ENCODE results near the gene TIMM10.
A peak's percentile ranks its signal among the peaks of the same experiment; 100 is the strongest.

Gene TIMM10

GRCh38 chr11:57502870-57503269, 27.7 kb downstream of the TIMM10 start:
- DNase-seq (ENCODE audit: low spot score): no peak

DNA sequence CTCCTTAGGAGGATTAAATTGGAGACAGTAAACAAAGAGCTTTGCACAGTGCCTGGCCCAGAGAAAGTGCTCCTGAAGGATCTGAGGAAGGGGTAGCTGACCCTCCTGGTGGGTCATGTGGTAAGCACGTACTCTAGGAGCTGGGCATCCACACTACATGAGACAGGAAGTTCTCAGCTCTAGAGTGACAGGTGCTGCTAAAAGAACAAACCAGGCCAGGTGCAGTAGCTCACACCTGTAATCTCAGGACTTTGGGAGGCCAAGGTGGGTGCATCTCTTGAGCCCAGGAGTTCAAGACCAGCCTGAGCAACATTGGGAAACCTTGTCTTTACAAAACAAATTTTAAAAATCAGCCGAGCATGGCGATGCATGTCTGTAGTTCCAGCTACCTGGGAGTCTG, 28.2 kb downstream of the TIMM10 start:
- DNase-seq (ENCODE audit: low spot score): no peak

DNA sequence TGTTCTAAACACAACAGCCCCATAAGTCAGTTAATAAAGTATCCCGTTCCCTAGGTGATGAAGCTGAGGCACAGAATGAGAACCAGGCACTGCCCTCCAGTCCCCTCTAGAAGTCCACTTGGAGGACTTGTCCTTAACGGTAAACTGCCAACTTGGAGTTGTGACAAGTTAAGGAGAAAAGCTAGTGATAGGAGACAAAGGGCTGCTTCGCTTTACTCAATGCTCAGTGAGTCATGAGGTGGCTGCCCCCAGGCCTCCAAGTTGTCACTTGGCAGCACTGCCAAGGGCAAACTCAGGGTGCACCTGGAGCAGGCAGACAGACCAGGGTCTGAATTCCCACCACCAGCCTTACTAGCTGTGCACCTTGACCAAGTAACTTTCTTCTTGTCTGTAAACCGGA, 28.6 kb downstream of the TIMM10 start:
- DNase-seq (ENCODE audit: low spot score): no peak

- no peak for DNase-seq (ENCODE audit: low spot score)
Observed at GRCh38 chr11:57500926-57501325, 29.6 kb downstream of the TIMM10 start.

DNA sequence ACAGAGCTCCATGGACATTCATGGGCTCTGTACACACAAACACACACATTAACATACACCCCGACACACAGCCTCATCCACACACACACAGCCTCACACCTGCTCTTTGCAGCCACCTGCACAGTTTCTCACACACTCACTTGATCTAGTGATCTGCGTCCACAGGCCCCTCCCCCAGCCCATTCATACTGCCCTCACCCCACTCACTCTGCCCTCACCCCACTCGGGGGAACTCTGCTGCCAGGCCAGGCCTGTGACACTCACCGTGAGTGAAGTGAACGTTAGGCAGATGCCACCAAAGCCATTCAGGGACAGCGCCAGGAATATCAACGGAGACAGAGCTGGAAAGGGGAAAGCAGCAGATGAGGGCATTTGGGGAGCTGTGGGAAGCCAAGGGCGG, 30.0 kb downstream of the TIMM10 start:
- DNase-seq (ENCODE audit: low spot score): no peak

DNA sequence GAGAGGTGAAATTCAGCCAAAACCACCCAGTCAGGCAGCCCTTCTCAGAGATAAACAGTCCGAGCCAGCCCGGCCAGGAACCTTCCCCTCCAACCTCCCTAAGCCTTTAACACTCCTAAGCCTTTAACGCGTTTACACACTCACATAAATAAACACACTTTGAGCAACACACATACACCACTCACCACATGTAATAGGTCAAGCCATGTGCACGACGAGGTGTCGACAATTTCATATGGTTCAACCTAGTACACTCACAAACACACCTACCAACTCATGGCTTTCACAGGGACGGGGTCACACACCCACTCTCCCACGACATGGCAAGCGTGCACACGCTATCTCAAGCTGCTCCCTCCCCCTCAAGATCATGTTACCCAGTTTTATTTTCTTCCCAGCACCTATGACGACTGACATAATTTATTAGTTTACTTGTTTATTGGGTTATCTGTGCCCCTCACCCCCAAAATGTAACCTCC, 30.5 kb downstream of the TIMM10 start:
- no peak for DNase-seq (ENCODE audit: low spot score)

DNA sequence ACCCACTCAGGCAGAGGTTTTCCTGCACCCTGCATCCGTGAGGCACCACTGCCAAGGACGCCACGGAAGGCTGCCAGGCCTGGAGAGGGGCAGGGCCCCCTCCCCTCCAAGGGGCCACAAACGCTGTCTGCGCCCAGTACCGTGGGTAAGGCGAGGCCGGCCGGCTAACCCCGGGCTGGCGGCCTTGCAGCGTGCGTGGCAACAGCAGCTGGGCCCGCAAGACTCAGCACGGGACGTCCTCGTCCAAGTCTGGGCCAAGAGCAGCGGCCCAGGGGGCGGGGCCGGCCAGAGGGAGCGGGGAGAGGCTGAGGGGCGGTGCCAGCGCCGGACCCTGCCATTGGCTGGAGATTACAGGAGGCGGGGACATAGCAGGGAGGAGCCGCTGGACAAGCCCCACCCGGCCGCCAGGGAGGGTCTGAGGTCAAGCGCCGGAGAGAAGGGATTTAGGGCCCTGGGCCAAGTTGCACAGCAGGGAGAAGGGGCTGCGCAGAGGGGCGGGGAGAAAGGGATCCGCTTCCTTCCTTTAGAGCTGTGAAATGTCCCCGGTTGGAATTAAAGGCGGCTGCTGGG, 31.1 kb downstream of the TIMM10 start:
- DNase-seq (ENCODE audit: low spot score): peak; percentile 97

DNA sequence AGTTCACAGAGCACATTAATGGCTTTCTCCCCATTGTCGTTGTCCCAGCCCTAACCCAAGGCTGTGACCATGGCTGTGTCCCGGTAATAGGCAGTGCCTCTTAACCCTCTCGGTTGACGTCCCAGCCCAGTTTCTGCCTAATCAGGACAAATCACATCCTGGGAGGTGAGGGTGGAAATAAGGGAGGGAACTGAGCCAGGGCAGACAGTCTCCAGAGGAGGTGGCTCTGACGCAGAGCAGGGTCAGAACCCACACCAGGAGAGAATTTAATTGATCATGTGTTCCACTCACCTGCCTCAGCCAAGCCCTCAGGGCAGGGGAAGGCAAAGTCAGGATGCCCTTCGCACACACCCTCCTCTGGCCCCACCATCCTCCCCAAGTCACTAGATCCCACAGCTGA, 32.0 kb downstream of the TIMM10 start:
- DNase-seq (ENCODE audit: low spot score): no peak

GRCh38 chr11:57497303-57498247, 33.0 kb downstream of the TIMM10 start:
- DNase-seq (ENCODE audit: low spot score): no peak

GRCh38 chr11:57496109-57496820, 34.3 kb downstream of the TIMM10 start:
- DNase-seq (ENCODE audit: low spot score): no peak

GRCh38 chr11:57493507-57494503, 36.7 kb downstream of the TIMM10 start:
- peak; percentile 70 for DNase-seq (ENCODE audit: low spot score)

DNA sequence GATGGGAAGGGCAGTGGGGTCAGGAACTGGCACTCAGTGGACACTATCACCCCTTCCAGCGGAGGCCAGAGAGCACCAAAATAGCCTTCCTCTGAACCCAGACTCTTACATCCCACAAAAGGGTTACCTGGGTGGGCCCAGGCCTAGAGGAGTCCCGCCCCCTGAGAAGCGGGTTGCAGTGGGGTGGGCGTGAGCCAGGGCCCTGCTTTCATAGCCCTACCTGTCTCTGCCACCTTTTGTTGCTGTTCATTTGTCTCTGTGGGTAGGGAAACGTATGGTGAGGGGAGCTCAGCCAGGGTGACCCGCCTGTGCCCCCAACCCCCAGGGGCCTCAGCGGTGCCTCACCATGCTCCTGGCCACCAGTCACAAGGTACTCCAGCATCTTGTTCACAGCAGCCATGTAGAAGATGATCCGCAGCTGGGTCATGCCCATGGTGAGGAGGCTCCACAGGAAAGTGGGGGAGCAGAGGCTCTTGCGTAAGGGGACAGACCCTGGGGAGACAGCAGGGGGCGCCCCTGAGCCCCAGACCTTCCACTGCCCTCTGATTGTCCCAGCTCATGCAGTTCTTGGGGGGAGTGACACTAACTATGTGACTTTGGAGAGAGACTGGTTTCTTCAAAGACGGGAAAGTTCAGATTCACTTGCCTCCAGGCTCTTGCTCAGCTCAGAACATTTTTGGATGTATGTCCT, 39.0 kb downstream of the TIMM10 start:
- peak; percentile 81 for DNase-seq (ENCODE audit: low spot score)

DNA sequence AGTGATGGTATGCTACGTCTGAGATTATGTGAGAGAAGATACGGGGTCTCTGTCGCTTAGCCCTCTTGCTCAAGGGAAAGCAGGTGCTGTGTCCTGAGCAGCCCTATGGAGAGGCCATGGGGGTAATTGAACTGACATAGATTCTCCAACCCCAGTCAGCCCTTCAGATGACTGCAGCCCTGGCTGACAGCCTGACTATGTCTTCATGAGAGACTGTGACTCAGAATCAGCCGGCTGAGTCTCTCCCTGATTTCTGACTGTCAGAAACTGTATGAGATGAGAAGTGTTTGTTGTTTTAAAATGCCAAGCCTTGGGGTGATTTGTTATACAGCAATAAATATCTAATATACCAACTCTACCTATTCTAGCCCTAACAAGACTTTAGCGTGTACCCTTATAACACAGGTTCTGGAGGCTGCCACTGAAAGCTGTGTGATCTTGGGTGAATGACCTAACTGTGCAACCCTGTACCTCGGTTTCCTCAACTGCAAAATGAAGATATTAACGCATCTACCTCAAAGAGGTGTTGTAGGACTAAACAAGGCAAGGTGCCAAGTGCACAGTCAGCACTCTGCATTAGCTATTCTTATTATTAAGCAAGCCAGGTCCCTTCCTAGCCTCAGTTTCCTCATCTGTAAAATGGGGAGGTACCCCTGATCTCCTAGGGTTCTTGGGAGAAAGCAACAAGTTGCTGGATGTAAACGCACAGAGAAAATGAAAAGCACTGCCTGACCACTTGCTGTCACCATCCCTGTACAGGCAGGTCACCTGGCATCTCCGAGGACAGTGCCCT, 39.9 kb downstream of the TIMM10 start:
- DNase-seq (ENCODE audit: low spot score): no peak

DNA sequence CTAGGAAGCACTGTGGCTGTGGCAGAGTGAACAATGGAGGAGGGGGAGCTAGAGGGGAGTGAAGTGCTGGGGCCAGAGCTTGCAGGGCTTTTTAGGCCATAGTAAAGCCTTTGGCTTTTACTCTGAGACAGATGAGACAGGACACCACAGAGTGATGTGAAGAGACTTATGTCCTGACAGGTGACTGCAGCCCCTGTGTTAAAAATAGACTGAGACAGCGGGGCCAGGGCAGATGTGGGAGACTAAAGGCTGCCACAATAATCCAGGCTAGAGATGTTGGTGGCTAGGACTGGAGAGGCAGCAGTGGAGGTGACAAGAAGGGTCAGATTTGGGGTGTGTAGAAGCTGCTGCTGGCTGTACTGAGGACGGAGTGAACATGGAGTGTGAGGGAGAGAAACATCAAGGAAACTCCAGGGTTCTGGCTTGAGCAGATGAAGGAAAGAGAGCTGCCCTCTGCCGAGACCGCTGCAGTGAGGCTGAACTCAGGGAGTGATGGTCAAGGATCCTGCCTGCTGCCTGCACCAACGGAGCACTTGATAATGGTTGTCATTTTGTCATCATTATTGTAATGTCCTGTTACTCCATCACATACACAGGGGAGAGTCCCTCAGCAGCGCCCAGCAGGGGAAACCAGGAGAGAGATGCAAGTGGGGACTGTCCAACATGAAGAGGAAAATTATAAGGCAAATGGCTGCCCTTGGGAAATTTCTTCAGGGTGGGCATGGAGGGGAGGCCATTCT, 42.5 kb downstream of the TIMM10 start:
- no peak for DNase-seq (ENCODE audit: low spot score)

DNA sequence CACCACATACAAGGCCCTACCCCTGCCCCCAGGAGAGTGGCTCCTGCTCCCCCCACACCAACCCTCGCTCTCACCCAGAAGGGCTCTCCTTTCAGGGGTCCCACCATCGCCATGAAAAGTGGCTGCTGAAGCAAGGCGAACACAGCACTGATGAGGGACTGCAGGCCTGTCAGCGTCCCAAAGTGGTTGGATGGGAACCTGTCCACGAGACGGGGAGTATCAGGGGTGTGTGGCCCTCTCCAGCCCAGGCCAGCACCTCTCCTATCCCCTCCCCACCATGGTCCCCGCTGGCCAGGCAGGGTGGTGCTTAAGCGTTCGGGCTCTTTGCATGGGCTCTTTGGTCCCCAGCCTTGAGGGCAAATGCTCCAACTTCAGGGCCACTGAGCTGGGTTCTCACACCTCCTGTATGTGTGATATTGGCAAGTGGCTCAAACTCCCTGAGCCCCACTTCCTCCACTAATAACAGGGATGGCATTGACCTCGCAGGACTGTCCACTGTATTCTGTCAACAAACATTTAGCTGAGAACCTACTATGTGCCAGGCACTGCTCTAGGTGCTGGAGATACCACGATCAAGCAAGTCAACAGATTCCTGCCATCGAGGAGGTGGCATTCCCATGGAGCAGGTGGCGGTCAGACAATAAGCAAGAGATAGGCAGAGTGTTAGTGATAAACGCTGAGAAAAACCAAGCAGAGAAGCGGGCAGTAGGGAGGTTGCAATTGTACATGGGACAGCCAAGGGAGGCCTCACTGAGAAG, 43.4 kb downstream of the TIMM10 start:
- DNase-seq (ENCODE audit: low spot score): no peak

DNA sequence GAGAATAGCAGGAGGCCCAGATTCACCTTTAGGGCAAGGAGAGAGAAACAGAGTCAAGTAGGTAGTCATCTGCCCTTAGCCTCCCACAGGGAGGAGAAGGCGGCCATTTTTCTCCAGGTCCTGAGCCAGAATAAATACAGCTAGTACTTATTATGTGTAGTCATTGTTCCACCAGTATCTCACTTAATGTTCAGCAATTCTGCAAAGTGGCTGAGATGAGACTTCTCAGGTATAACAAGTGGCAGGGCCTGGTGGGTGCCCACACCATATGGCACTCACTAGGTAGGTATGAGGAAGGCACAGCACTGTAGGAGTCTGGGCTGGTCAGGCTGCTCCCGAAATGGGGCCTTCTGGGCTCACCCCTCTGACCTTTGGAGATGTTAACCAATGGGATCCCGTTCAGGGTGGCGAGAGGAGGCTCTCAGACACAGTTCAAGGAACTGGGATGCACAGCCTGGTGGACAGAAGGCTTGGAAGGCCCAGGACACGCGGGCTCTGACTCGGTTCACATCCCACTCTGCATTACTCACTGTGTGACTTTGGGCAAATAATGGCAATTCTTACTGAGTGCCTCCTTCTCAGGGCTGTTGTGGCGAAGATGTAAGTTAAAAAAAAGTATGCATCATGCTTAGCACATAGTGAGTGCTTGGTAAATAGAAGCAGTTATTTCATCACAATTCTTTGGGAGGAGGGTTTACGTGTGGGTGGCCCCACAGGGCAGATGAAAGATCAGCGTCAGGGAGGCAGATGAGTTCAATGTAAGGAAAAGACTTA, 45.1 kb downstream of the TIMM10 start:
- DNase-seq (ENCODE audit: low spot score): no peak

DNA sequence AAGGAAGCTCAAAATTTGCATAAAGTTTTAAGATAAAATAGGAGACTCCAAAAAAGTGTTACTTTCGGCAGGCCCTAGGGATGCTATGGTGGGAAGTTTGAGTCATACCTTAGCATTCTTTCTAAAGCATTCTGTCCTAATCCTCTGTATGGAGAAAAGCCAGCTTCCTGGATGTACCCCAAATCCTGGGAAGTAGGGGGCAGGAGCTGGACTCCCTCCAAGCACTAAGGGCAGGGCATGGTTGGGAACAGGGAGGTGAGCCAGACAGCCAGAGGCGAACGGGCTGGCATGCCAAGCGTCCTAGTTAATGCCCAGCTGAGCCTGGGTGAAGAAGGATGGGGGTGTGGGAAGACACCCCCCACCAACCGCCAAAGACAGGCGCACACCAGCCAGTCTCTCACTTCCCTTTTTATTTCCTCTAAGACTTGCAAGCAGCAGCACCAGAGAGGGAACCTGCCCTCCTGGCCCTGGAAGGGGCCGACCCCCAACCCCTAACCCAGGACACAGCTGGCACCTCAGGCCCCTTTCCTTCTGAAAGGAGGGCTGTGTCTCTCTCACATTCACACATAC, 46.3 kb downstream of the TIMM10 start:
- no peak for DNase-seq (ENCODE audit: low spot score)

DNA sequence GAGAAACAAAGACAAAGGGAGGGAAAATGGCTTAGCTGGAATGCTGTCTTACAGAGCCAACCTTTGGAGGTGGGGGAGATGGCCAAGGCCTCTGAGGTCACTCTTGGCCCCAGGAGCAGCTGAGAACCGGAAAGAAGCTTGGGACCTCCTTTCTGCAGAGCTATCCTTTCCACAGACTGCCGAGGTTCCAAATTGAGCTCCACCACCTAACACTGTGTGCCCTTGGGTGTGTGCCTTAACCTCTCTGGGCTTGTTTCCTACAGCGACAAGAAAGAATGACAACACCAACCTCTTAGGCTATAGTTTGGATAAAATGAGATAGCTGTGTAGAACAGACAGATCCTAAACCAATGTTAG, 47.0 kb downstream of the TIMM10 start:
- no peak for DNase-seq (ENCODE audit: low spot score)

Measured in ecto neural progenitor cell (in vitro differentiated cells).